IPS-18c (cell line): ENCODE results near the gene VWA3B.
"Not testable (repeated sequence)": the region's sequence is repeated elsewhere in the genome, so short reads cannot be mapped to it uniquely, and the experiment has no call there.

Experiments used
- H3K4me3 ChIP-seq: 2 replicates; pipeline ENCODE4 v1.7.0; 2013; ENCODE audit warnings: low read depth, mild to moderate bottlenecking, low read length, moderate library complexity; ENCODE audit not compliant: insufficient read depth
- H3K9me3 ChIP-seq: one replicate; pipeline ENCODE4 v1.6.1; 2013; ENCODE audit warnings: mild to moderate bottlenecking, low read length, moderate library complexity; ENCODE audit not compliant: control insufficient read depth, insufficient read depth

VWA3B gene

GRCh38 chr2:98084151-98084868 is 2.7 kb upstream of the VWA3B start:
- no peaks in the 10 kb centered on the region for H3K9me3 ChIP-seq
- H3K4me3 ChIP-seq = no peak overlapping the region

- H3K9me3 ChIP-seq = no peaks in the 10 kb centered on the region
Observed at GRCh38 chr2:98084869-98085238, 2.1 kb upstream of the VWA3B start.

GRCh38 chr2:98085649-98086048 is 1.3 kb upstream of the VWA3B start:
- no peaks in the 10 kb centered on the region for H3K9me3 ChIP-seq
- no peak overlapping the region for H3K4me3 ChIP-seq

More at GRCh38 chr2:98084869-98085238, 2.1 kb upstream of the VWA3B start:
- H3K4me3 ChIP-seq = no peak overlapping the region

- Histone ChIP-seq H3K4me3 (peak overlapping the region; percentile 68), H3K9me3 (no peaks in the 10 kb centered on the region)
Observed at GRCh38 chr2:98087447-98088020, 567 bp downstream of the VWA3B start.

GRCh38 chr2:98088261-98088660 is 1.3 kb downstream of the VWA3B start:
- Histone ChIP-seq H3K4me3 (no peak overlapping the region), H3K9me3 (no peaks in the 10 kb centered on the region)

GRCh38 chr2:98089941-98090340 is 3.0 kb downstream of the VWA3B start:
- no peak overlapping the region for H3K4me3 ChIP-seq
- no peaks in the 10 kb centered on the region for H3K9me3 ChIP-seq

- no peaks in the 10 kb centered on the region for H3K9me3 ChIP-seq
- H3K4me3 ChIP-seq = no peak overlapping the region
Observed at GRCh38 chr2:98090951-98091350, 4.0 kb downstream of the VWA3B start.

GRCh38 chr2:98091738-98092137 is 4.8 kb downstream of the VWA3B start:
- no peak overlapping the region for H3K4me3 ChIP-seq
- no peaks in the 10 kb centered on the region for H3K9me3 ChIP-seq

GRCh38 chr2:98093146-98093545 is 6.2 kb downstream of the VWA3B start:
- Histone ChIP-seq H3K4me3 (no peak overlapping the region), H3K9me3 (no peaks in the 10 kb centered on the region)

GRCh38 chr2:98093611-98094010 is 6.6 kb downstream of the VWA3B start:
- Histone ChIP-seq H3K4me3 (no peak overlapping the region), H3K9me3 (no peaks in the 10 kb centered on the region)

GRCh38 chr2:98099939-98100743 is 13.2 kb downstream of the VWA3B start:
- H3K4me3 ChIP-seq = no peak overlapping the region
- H3K9me3 ChIP-seq = no peaks in the 10 kb centered on the region

GRCh38 chr2:98102315-98102714 is 15.3 kb downstream of the VWA3B start:
- not testable (repeated sequence) for H3K4me3 ChIP-seq, H3K9me3 ChIP-seq

- no peak overlapping the region for H3K4me3 ChIP-seq
- H3K9me3 ChIP-seq = no peaks in the 10 kb centered on the region
Observed at GRCh38 chr2:98102878-98103277, 15.9 kb downstream of the VWA3B start.

GRCh38 chr2:98108110-98108509 is 21.1 kb downstream of the VWA3B start:
- Histone ChIP-seq H3K4me3 (no peak overlapping the region), H3K9me3 (no peaks in the 10 kb centered on the region)

GRCh38 chr2:98110741-98111140 is 23.8 kb downstream of the VWA3B start:
- Histone ChIP-seq H3K4me3 (no peak overlapping the region), H3K9me3 (no peaks in the 10 kb centered on the region)

GRCh38 chr2:98114643-98115330 is 27.8 kb downstream of the VWA3B start:
- no peak overlapping the region for H3K4me3 ChIP-seq
- no peaks in the 10 kb centered on the region for H3K9me3 ChIP-seq

- Histone ChIP-seq H3K4me3 (no peak overlapping the region), H3K9me3 (no peaks in the 10 kb centered on the region)
Observed at GRCh38 chr2:98118161-98118560, 31.2 kb downstream of the VWA3B start.

- Histone ChIP-seq H3K4me3 (no peak overlapping the region), H3K9me3 (no peaks in the 10 kb centered on the region)
Observed at GRCh38 chr2:98118852-98119251, 31.9 kb downstream of the VWA3B start.
